GM18502 (cell line): ENCODE results near the gene LIN28B.

Source experiments
- ATAC-seq: cut with Tn5 transposase; IDR thresholded peaks from one replicate; pipeline ENCODE4 v1.9.1; 2021; ENCODE audit warnings: mild to moderate bottlenecking; ENCODE audit not compliant: unreplicated experiment, poor library complexity

LIN28B gene

GRCh38 chr6:105105094-105105493 is 148.2 kb downstream of the LIN28B start:
- no peak for ATAC-seq

GRCh38 chr6:105106260-105106659 is 149.4 kb downstream of the LIN28B start:
- no peak for ATAC-seq

DNA sequence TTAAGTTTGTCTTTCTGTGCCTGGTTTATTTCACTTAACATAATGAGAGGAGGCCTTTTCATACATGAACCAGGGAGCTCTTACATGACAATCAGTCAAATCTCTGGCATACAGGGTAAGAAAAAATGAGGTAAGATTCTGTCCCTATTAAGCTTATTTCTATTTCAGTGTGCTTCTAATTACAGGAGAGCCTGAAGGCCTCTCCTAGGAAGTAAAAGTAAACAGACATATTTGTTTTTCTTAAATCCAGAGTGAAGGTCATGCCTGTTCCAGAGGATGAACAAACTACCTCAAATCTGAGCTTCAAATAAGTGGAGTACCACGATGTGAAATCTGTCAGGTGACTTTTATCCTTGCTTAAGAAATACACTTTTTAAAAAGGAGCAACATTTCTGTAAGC is 150.3 kb downstream of the LIN28B start:
- no peak for ATAC-seq

GRCh38 chr6:105108631-105109262 is 151.8 kb downstream of the LIN28B start:
- ATAC-seq, result no peak

DNA sequence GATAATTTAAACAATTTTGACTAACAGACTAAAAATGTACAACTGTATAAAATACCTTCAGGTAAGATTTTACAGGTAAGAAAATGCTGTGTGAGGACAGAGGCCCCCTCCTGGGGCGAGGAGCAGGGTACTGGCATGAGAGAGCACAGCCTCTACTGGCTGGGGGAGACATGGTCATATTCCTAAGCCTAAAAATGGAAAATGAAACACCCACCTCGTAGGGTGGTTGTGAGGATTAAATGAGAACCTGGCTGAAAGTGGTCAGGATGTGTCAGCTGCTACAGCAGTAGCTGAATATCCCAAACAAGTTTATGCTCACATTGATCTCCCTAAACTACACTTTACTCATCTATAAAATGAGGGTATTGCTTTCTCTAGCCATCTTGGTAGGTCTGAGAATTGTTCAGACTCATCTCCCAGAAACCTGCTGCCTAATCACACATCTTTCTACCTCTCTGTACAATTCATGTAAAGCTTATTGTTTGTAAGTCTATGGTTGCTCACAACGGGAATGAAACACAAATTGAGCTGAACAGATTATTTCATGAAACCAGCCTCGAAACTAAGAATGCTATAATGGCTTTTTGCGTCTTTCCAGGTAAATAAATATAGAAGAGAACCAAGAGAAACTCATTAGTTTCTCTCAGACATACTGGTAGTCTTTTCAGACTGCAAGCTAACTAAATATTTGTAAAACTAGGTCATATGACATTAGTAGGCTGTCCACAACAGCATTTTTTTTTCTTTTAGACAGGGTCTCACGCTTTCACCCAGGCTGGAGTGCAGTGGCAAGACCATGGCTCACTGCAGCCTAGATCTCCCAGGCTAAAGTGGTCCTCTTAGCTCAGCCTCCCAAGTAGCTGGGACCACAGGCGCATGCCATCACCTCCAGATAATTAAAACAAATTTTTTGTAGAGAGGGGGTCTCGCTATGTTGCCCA is 153.3 kb downstream of the LIN28B start:
- no peak for ATAC-seq

GRCh38 chr6:105111105-105111504 is 154.2 kb downstream of the LIN28B start:
- ATAC-seq, result no peak

DNA sequence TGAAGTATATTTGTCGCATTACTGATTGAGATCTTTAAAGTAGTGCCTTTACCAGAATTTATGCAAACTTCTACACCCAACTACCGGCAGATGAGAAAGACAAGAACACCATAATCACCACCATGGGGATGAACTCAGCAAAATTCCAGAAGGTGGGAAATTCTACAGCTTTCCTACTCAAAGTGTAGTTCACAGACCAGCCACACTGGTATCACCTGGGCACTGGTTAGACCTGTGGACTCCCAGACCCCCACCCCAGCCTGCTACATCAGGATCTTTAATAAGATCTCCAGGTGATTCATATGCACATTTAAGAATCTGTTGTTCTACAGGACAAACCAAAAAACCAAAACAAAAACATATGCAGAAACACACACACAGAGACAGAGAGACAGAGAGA is 155.0 kb downstream of the LIN28B start:
- no peak for ATAC-seq

DNA sequence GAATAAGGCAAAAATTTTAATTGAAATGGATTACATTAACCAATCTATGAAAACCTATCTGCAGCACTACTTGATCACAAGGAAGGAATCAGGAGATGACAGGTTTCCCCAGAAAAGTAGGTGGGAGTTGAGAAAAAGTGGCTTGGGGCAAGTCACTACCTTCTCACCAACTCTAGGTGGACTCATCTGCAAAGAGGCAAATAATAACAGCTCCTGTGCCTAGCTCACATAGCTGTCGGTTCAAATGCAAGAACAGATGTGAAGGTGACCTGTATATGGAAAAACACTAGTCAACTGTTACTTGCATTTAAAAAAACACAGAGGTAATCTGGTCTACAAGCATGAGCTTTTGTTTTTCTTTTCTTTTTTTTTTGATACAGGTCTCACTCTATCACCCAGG is 155.7 kb downstream of the LIN28B start:
- no peak for ATAC-seq

- ATAC-seq, result no peak
These were observed 156.5 kb downstream of the LIN28B start for GRCh38 chr6:105113422-105113821.

DNA sequence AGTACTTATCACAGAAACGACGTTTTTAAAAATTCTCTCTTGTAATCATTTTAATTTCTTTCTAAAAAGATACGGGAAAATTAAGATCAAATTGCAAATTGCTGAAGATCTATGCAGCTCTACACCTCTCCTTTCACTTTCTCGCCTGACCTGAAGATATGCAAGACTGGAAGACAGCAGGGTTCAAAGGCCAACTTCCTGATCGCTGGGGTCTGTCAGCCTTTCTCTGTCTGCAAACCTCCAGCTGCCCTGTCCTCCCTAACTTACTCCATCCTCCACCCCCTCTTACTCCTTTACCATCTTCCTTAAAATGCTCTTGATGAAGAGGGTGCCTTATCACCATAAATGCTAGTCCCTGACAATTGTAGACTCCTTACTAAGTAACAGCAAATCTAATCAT is 159.2 kb downstream of the LIN28B start:
- no peak for ATAC-seq

DNA sequence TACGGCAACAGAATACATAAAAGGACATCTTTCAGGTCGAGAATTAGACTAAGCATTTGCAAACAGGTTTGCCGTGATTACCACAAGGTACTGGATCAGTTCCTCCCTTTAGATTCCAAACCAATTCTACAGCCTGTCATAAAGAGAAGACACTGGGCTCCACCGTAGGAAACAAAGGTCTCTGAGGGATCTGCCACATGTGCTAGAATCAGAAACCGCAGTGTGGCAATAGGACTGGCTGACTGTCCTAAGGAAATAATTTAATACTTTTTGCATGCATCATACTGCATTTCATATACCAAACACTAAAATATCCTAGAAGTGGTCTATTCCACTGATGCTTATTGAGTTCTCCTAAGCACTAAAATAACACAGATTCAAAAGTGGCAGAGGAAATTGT is 163.7 kb downstream of the LIN28B start:
- no peak for ATAC-seq

DNA sequence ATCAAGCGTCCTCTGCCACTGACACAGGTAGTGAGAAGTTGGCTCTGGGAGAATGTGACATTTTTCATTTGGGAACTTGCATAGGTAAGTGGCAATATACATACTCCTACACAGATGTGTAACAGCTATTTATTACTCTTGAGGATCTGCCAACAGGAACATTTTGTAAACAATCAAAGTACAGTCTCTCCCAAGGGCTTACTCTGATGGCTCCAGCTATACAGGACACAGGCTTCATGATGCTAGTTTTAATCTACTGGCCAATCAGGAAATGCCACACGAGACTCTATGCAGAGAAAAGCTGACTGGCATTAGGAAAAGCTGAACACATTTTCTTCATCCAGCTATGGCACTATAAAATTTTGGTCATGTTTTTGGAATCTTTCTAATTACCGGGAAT is 165.1 kb downstream of the LIN28B start:
- no peak for ATAC-seq

- no peak for ATAC-seq
These were observed 165.8 kb downstream of the LIN28B start for GRCh38 chr6:105122717-105123116.
